Activated naive CD4-positive, alpha-beta T cell treated with anti-CD3 and anti-CD28 coated beads, Interleukin-2, amount 10 ng/mL, durations not matched to agents 7 days and 5 days (primary cell): ENCODE measurements around the gene RD3L.

Source experiments
- CTCF ChIA-PET: fragments of 350-600 bp; sonication (Branson Sonifier 250); formaldehyde crosslinking; loops from one replicate; lab custom pipeline; 2021; ENCODE audit warnings: antibody characterized with exemption; lab: Charles Lee
- DNase-seq: peaks from one replicate; pipeline ENCODE4 v3.0.0-alpha.2; 2020
- H3K27ac Mint-ChIP-seq: one replicate; pipeline ENCODE4 v1.8.0; 2021; ENCODE audit warnings: mild to moderate bottlenecking, moderate library complexity, mixed read lengths
- H3K27me3 Mint-ChIP-seq: one replicate; pipeline ENCODE4 v1.8.0; 2021; ENCODE audit warnings: mild to moderate bottlenecking, mixed read lengths
- H3K36me3 Mint-ChIP-seq: one replicate; pipeline ENCODE4 v1.8.0; 2021; ENCODE audit warnings: mixed read lengths
- H3K4me1 Mint-ChIP-seq: one replicate; pipeline ENCODE4 v1.8.0; 2021; ENCODE audit warnings: mixed read lengths
- H3K4me3 Mint-ChIP-seq: one replicate; pipeline ENCODE4 v1.8.0; 2021; ENCODE audit warnings: mild to moderate bottlenecking, moderate library complexity, mixed read lengths
- H3K9me3 Mint-ChIP-seq: one replicate; pipeline ENCODE4 v1.8.0; 2021; ENCODE audit warnings: mixed read lengths

RD3L gene

GRCh38 chr14:103896578-103896977 lies 45.8 kb downstream of the RD3L start:
- no peak for DNase-seq
- Mint-ChIP-seq H3K9me3 (peaks cover 2% of the 10 kb centered on the region), H3K27ac (no peak overlapping the region), H3K4me3 (no peak overlapping the region), H3K4me1 (peaks cover 4% of the 10 kb centered on the region), H3K27me3 (peaks cover 5% of the 10 kb centered on the region), H3K36me3 (no peaks in the 10 kb centered on the region)
- CTCF ChIA-PET = interaction anchor here (1.3 kb wide), 1 partner anchor 14 kb away, joined by 5 read pairs; no protein-coding TSS in a partner anchor

- Mint-ChIP-seq H3K27ac (no peak overlapping the region), H3K4me3 (no peak overlapping the region), H3K9me3 (peaks cover 2% of the 10 kb centered on the region), H3K4me1 (no peaks in the 10 kb centered on the region), H3K36me3 (no peaks in the 10 kb centered on the region), H3K27me3 (peaks cover under 1% of the 10 kb centered on the region)
- CTCF ChIA-PET = no interaction called here
- DNase-seq = no peak
Observed at GRCh38 chr14:103894723-103895059, 47.6 kb downstream of the RD3L start.

- H3K27me3 Mint-ChIP-seq = no peaks in the 10 kb centered on the region
- H3K9me3 Mint-ChIP-seq = peaks cover 2% of the 10 kb centered on the region
- no peak overlapping the region for H3K27ac Mint-ChIP-seq
- H3K4me1 Mint-ChIP-seq = no peaks in the 10 kb centered on the region
- H3K4me3 Mint-ChIP-seq = no peak overlapping the region
- H3K36me3 Mint-ChIP-seq = no peaks in the 10 kb centered on the region
- CTCF ChIA-PET = no interaction called here
- DNase-seq = no peak
Observed at GRCh38 chr14:103894034-103894722, 48.2 kb downstream of the RD3L start.

GRCh38 chr14:103892247-103892646 lies 50.1 kb downstream of the RD3L start:
- Mint-ChIP-seq H3K4me1 (no peaks in the 10 kb centered on the region), H3K27me3 (no peaks in the 10 kb centered on the region)

GRCh38 chr14:103891667-103892215 lies 50.6 kb downstream of the RD3L start:
- Mint-ChIP-seq H3K36me3 (no peaks in the 10 kb centered on the region), H3K9me3 (peaks cover 2% of the 10 kb centered on the region), H3K4me1 (no peaks in the 10 kb centered on the region), H3K4me3 (no peak overlapping the region), H3K27me3 (no peaks in the 10 kb centered on the region), H3K27ac (no peak overlapping the region)
- CTCF ChIA-PET = no interaction called here
- no peak for DNase-seq

More at GRCh38 chr14:103892247-103892646, 50.1 kb downstream of the RD3L start:
- Mint-ChIP-seq H3K4me3 (no peak overlapping the region), H3K9me3 (peaks cover 2% of the 10 kb centered on the region), H3K36me3 (no peaks in the 10 kb centered on the region), H3K27ac (no peak overlapping the region)
- CTCF ChIA-PET = no interaction called here
- no peak for DNase-seq

GRCh38 chr14:103890821-103891666 lies 51.3 kb downstream of the RD3L start:
- H3K4me3 Mint-ChIP-seq = no peak overlapping the region
- no peaks in the 10 kb centered on the region for H3K27me3 Mint-ChIP-seq
- CTCF ChIA-PET = interaction anchor here (0.9 to 2.4 kb wide), 2 partner anchors 10 to 14 kb away, joined by 3 to 13 read pairs; no protein-coding TSS in a partner anchor
- H3K4me1 Mint-ChIP-seq = no peaks in the 10 kb centered on the region
- H3K9me3 Mint-ChIP-seq = no peaks in the 10 kb centered on the region
- DNase-seq = no peak
- no peaks in the 10 kb centered on the region for H3K36me3 Mint-ChIP-seq
- no peak overlapping the region for H3K27ac Mint-ChIP-seq
